Body of pancreas (tissue), 4 donors: ENCODE data around the gene NBEA.

Experiments used
- POLR2A ChIP-seq, 3 donors: fragments of 450-650 bp; IDR thresholded peaks; one replicate each; pipeline ENCODE4 v1.6.1; 2016; ENCODE audit warnings: antibody characterized with exemption in 3 of 3, mild to moderate bottlenecking in 2 of 3
- TF ChIP-seq, protein P1 (sequence below), 7 experiments: fragments of 450-650 bp in 4 of 7; fragments of 200-600 bp in 3 of 7; sonication (generic) in 3 of 7; IDR thresholded peaks; one replicate each; pipeline ENCODE4 v1.5.1; 2016 to 2019; ENCODE audit warnings: antibody characterized with exemption in 7 of 7

GRCh38 chr13:35593651-35594050, 651.6 kb downstream of the NBEA start:
- TF ChIP-seq, protein P1, sequence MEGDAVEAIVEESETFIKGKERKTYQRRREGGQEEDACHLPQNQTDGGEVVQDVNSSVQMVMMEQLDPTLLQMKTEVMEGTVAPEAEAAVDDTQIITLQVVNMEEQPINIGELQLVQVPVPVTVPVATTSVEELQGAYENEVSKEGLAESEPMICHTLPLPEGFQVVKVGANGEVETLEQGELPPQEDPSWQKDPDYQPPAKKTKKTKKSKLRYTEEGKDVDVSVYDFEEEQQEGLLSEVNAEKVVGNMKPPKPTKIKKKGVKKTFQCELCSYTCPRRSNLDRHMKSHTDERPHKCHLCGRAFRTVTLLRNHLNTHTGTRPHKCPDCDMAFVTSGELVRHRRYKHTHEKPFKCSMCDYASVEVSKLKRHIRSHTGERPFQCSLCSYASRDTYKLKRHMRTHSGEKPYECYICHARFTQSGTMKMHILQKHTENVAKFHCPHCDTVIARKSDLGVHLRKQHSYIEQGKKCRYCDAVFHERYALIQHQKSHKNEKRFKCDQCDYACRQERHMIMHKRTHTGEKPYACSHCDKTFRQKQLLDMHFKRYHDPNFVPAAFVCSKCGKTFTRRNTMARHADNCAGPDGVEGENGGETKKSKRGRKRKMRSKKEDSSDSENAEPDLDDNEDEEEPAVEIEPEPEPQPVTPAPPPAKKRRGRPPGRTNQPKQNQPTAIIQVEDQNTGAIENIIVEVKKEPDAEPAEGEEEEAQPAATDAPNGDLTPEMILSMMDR (IDR thresholded peaks at IDR 0.05) = no peak
- TF ChIP-seq POLR2A (IDR thresholded peaks at IDR 0.05) = no peak
